Measurements from ENCODE around the gene CCDC142.

The CCDC142 gene, protein sequence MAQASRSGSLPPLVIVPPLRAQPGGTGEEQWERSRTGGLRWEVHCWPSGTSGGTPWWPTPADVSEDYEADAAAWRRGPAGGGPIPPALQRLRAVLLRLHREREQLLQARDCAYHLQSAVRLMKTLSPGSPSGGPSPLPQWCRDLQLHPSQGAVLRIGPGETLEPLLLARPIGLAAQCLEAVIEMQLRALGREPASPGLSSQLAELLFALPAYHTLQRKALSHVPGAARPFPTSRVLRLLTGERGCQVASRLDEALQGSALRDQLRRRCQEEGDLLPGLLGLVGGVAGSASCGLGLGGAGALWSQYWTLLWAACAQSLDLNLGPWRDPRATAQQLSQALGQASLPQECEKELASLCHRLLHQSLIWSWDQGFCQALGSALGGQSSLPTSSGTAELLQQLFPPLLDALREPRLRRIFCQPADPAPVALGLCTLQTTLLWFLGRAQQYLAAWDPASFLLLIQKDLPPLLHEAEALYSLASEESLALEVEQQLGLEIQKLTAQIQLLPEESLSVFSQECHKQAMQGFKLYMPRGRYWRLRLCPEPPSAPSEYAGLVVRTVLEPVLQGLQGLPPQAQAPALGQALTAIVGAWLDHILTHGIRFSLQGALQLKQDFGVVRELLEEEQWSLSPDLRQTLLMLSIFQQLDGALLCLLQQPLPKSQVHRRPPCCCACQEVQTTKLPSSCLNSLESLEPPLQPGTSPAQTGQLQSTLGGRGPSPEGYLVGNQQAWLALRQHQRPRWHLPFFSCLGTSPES

DNA sequence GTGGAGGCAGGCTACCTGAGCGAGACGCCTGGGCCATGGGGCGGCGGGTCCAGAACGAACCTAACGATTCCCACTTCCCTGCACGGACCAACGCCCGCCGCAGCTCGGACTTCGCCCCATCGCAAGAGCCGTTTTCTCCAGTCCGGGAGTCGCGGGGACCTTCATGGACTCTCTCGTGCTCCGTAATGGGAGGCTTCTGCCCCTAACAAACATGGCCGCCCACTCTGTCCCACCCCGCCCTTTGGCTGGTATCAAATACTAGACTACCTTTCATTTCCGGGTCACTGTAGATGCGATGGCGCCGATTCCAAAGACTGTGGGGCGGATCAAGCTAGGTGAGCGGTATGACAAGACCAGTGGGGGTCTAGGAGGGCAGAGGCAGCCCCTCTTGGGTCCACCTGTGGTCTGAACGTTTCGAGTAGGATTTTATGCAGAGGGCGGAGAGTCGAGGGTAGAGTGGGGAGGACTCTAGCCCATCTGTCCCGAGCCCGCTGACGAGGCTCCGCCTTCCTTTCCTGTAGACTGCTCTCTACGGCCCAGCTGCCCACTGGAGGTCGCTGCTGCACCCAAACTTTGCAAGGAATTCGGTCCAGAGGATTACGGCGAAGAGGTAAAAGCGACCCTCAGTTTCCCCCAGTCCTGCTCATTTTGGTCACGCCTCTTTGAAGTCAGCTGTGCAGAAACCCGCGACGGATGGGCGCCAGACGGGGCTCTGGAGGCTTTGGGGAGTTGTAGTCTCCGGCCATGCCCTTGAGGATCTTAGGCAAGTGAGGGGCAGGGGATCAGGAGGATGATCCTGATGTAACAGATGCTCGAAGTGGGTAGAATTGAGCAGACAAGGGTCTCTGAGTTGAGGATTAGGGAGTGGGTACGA is at the start of gene CCDC142, which contains the start of gene TTC31:
Gene CCDC142, minus strand, starts transcription at position 198 of the 874 bp plus-strand sequence. Its CDS starts 161 bp downstream, at position 37.
Gene TTC31, plus strand, starts transcription at position 281 of the 874 bp plus-strand sequence. Its CDS starts 15 bp downstream, at position 296.
- no peak for FAIRE-seq

DNA sequence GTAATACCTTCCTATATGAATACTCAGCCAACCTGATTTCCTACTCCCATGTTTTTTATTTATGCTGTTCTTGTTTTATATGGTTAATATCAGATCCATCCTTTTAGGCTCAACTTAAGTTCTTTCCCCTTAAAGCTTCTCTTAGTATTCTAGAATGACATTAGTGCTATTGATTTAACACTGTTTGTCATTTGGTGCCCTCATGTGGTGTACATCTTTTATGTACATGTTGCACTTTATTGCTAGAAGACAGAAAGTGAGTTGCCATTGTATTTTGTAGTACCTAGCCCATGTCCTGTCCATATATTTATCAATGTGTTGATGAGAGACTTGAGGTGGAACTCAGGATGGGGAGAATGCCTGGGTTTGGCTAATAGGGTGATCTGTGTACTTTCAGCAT is 49.4 kb upstream of the CCDC142 start:
- FAIRE-seq: no peak

DNA sequence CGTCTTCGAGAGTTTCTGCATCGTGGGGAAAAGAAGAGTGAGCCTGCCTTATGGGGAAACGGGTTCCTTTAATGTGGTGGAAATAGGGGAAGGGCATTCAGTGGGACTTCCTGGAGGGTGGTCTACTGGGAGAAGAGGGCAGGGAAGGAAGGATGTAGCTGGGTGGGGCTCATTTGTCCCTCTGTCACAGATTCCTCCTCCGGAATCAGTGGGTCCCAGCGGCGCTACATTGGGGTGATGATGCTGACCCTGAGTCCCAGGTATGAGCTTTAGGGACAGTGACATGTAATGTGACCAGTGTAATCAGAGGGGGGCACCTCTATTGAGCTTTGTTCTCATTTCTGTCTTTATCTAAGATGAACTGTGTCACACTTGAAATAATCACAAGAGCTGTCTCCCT is 48.9 kb upstream of the CCDC142 start:
- FAIRE-seq: no peak

DNA sequence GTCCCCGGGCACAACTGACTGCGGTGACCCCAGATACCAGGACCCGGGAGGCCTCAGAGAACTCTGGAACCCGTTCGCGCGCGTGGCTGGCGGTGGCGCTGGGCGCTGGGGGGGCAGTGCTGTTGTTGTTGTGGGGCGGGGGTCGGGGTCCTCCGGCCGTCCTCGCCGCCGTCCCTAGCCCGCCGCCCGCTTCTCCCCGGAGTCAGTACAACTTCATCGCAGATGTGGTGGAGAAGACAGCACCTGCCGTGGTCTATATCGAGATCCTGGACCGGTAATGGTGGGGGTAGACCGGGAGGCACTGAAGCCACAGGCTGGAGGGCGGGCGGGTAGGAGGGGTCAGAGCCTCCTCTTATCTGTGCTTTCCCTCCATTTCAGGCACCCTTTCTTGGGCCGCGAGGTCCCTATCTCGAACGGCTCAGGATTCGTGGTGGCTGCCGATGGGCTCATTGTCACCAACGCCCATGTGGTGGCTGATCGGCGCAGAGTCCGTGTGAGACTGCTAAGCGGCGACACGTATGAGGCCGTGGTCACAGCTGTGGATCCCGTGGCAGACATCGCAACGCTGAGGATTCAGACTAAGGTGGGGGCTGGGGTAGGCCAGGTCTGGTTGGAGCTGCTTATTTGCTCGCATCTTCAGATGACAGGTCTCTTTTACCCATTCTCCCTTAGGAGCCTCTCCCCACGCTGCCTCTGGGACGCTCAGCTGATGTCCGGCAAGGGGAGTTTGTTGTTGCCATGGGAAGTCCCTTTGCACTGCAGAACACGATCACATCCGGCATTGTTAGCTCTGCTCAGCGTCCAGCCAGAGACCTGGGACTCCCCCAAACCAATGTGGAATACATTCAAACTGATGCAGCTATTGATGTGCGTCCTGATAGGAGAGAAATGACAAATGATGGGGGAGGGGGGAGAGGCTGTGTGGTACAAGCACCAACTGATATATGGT is 47.7 kb upstream of the CCDC142 start:
- no peak for FAIRE-seq

DNA sequence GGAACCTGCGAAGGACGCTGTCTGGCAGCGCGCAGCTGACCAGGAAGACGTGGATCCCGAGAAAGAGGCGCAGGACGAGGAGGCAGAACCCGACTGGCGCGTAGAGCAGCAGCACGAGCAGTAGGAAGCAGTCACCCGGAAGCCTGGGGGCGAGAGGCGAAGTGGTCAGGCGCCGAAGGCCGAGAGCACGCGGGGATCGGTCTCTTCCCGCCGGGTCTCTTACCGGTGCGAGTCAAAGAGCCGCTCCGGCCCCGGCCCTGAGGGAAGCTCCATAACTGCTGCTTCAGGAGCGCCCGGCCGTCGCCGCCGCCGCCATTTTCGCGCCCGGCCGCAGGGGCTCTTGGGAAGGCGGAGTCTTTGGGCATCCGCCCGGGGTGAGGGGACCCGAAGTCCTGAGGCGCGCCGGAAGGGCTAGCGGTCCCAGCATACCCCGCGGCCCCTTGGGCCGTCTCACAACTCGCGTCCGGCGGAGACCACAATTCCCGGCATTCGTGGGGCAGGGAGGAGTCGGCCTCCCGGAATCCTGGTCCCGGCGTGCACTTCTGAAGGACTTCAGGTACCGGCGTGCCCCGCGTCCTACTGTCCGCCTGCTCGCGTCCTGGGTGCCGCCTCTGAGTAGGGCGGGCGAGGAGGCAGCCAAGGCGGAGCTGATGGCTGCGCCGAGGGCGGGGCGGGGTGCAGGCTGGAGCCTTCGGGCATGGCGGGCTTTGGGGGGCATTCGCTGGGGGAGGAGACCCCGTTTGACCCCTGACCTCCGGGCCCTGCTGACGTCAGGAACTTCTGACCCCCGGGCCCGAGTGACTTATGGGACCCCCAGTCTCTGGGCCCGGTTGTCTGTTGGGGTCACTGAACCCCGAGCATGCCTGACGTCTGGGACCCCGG is 46.8 kb upstream of the CCDC142 start, which contains the start of the genes AUP1 and HTRA2:
Gene AUP1, minus strand, starts transcription at position 350 of the 882 bp plus-strand sequence. Its CDS starts 77 bp downstream, at position 273.
Gene HTRA2, plus strand, starts transcription at position 577 of the 882 bp plus-strand sequence. Its CDS starts 74 bp downstream, at position 651.
- FAIRE-seq: no peak

DNA sequence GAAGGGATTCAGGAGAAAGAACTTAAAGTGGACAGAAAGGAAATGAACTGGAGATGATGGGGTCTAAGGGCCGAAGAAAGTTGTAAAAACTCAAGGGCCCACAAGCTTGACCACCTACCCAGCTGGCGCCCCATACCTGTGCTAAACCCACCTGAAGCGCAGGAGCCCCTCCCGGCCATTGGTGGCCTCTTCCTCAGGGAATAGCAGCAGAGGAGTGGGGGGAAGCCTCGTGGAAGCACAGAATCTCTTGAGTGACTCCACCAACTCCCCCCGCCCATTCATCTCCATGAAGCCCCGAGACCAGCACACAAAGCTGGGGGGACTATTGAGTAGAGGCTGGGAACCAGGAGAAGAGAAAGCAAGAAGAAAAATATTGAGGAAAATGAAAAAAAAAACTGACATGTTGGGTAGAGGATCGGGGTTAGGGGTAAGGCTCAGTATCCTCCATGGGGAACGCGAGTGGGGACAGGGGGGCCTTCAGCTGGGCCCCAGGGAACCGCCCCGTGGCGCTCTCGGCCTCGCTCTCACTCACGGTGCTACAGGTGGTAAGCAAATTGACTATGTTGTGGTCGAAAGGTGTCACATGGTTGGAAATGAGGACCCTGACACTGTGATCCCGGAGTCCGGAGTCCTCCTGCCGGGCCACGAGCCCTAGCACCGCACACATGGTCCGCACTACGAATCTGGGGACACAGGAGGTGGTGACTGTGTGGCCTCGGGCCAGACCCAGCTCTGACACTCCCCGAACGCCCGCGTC is 46.0 kb upstream of the CCDC142 start:
- no peak for FAIRE-seq

DNA sequence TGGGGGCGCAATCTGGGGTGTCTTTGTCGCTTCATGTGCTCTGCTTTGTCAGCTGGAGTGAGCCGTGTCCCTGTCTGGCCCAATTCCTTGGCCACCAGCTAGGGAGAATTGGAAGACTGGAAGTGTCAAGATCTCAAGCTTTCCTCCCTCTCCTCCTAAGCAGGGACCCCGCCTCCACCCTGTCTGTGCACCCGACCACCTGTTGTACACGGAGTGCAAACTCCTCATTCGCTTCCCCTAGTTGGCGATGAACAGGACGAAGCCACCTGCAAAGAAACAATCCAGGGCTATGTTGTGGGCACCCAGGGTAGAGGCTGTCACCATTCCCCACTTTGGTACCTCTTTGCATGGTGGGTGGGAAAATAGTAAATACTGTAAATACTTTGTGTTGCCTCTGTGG is 44.9 kb upstream of the CCDC142 start:
- FAIRE-seq: no peak

DNA sequence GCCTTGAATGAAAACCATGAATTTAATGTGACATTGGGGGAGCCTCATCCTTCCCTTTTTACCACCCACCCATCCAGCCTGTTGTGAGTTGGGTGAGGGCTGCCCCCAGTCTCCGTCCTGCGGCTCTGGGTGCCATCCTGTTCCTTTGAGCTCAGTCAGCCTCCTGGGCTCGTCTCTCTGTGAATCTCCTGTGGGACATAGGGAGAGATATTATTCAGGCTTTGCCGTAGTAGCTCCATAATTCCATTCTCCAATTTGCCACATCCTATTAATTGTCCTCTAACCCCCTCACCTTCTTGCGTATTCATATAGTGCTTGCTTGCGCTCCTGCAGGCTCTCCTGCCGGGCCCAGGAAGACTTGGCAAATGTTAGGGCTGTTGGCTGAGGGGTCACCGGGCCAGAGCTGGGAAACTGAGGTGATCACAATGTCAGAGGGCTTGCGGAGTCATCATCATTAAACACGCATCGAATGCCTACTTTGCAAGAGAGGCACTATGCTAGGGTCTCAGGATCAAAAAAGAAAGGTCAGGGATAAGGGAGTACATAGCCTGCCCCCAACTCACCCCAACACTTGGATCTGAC is 43.9 kb upstream of the CCDC142 start:
- FAIRE-seq: no peak

DNA sequence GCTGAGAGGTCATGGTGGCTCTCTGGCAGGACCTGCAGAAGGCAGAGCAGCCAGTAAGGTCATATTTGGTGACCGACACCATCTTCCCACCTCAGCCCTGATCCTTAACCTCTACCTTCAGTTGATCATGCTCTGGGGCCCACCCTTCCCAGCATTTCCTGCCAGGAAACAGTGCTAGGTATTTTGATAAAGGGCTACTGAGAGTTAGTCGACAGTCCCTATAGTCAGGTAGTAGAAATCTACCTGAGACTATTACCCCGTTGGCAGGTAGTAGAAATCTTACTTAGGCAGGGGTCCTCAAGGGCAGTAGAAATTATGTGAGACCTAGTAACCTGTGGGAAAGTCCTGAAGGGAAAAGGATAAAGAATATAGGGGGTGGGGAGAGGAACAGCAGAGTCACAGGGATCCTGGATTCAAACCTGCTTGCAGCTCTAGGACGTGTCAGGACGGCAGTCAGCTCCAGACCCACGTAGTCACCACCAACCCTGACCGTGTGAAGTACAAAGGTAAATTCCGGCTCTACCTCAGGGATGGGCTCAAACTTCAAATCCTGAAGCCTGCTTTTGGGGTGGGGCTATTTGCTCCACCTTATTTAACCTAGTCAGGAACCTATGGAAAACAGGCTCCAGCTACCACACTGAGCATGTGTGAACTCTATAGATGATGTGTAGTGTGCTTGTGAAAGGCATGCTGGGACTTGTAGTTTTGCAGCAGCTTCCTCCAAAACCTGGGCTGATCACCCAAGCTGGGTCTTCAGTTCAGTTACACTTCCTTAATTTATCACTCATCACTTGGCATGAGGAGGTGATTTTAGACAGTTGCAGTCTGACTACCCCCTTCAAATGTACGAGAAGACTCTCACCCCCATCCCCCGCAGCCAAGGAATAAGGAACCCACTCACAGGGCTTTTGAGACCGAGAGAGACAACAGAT is 43.2 kb upstream of the CCDC142 start, which contains the start of gene DQX1:
Gene DQX1, minus strand, starts transcription at position 515 of the 932 bp plus-strand sequence. Its CDS starts 502 bp downstream, at position 13.
- FAIRE-seq: no peak

DNA sequence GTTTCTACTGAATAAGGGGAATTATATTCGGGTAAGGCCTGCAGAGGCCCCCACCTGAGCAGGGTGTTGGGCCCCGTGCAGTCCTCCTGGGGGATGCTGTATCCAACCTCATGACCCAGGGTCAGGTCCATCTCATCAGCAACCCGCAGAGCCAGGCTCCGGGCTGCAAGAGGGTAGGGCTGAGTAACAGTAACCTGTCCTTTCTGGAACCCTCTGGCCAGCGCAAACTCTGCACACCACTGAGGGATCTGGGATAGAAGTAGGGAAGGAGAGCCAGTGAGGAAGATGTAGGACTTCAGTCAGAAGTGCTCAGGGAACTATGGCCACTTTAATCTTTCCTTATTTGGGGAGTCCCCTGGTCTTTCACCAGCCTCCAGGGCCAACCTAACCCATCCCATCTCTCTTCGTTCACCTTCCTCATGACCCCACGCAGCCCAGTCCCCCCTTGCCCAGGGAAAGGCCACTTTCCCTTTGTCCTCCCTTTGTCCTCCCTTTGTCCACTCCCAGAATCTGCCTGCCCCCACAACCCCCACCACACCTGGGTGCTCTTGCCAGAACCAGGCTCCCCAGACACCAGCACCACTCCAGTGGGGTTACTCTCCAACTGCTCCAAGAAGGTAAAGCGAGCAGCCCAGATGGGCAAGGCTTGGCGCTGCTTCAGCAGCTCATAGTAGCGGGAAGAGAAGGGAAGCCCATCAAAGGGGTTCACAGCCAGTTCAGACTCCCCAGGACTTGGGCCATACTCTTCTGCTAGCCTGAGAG is 42.3 kb upstream of the CCDC142 start:
- no peak for FAIRE-seq

DNA sequence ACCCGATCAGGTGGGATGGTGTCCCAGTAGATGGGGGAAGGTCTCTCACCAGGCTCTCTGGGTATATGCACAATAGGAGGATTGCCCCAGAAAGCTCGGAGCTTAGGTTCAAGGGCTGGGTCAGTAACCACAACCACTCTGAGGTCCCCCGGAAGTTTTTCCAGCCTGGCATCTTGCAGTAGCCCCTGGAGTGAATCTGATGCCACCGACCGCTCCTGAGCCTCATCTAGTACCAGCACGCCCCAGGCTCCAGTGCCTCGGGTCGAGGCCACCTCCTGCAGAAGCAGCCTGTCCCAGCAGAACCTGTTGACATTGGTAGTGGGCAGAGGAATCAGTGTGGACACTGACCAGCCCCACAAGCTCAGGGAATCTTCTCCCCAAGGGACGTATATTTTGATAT is 41.2 kb upstream of the CCDC142 start:
- FAIRE-seq: no peak

DNA sequence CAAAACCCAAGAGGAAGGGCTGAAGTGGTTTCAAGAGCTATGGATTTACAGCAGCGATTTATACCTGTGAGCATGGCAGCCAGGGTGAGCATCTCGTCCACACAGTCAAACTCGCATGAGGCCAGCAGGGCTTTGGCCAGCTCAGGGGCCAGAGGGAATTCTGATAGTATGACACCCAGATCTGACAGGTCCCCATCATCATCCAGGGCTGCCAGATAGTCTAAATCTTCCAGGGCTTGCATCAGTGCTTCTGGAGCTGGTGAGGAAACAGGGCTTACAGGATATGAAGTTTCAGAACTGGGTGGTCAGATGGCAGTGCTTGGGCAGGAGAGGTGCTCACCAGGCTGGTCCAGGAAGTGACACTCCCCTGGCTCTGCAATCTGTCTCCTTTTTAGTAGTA is 39.7 kb upstream of the CCDC142 start:
- no peak for FAIRE-seq

DNA sequence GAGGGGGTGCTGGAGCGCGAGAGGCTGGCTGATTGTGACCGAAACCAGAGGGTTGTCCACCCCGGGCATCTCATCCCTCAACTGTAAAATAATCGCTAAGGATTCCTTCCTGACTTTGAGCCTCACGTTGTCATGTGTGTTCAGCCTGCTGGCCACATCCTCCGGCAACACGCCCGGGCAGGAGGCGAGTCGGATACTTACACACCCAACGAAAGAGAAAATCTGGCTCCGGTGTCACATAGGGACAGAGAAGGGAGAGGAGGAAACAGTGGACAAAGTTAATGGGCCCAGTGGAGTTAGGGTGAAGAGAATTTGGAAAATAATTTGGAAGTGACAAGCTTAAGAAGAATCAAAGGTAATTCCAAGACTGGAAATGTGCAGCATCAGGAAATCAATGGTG is 33.9 kb upstream of the CCDC142 start:
- no peak for FAIRE-seq

DNA sequence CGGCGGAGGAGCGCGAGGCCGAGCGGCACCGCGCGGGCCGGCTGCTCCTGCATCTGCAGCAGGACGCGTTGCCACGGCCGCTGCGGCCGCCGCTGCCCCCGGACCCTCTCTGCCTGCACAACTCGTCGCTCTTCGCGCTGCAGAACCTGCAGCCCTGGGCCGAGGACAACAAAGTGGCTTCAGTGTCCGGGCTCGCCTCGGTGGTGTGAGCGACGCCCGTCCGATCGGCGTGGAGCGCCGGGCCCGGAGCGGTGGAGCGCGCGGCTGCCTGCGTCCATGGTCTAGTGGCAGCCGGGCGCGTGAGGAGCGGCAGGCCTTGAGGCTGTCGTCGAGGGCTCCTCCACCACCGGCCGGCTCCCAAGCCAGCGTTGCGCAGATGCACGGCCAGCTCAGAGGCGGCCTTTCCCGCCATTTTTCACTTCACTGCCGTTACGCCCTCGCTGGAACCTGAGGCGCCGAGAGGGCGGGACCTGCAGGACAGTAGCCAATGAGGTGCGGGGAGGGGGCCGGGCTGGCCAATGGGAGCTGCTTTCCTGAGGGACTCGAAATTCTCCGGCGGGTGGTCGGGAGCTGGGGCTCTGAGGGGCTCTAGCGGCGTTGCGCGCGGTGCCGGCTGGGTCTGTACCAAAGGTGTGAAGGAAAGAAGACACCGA is 33.3 kb upstream of the CCDC142 start:
- no peak for FAIRE-seq

DNA sequence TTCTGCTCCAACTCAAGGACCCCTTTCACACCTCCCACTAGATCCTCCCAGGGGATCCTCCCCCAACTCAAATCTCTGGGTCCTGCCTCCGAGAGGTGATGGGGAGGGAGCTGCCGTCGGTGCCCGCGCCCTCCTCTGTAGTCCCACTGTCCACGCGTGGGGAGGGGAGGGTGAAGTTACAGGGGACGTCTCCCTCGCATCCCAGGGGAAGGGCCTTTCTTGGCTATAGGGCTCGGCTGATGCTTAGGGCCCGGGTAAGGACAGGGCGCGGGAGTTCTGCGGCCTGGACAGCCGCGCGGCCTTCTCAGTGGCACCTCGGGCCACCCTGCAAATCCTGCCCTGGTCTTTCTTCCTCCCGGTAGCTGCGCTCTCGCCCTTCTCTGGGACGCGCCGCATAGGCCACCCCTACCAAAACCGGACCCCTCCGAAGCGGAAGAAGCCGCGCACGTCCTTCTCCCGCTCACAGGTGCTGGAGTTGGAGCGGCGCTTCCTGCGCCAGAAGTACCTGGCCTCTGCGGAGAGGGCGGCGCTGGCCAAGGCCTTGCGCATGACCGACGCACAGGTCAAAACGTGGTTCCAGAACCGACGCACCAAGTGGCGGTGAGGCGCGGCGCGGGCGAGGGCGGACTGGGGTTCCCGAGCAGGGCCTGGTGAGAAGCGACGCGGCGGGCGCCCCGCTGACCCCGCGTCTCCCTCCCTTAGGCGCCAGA is 32.6 kb upstream of the CCDC142 start:
- no peak for FAIRE-seq

Data from islet of Langerhans (tissue), 1 donor.